Adrenal gland (tissue), 5 donors: ENCODE results near the gene MEGF11.

ENCODE experiments used
- POLR2A ChIP-seq, 2 donors: fragments of 450-650 bp; IDR thresholded peaks; one replicate each; pipeline ENCODE4 v1.6.1; 2017; ENCODE audit warnings: antibody characterized with exemption in 2 of 2, mild to moderate bottlenecking in 2 of 2, moderate library complexity in 1 of 2
- TF ChIP-seq, protein P1 (sequence below), 6 experiments: fragments of 450-650 bp in 4 of 6; fragments of 200-600 bp in 2 of 6; sonication (generic) in 1 of 6; IDR thresholded peaks; 1 replicate in 5 of 6; 2 replicates in 1 of 6; pipeline versions ENCODE4 v1.5.1 to v1.8.0; 2016 to 2021; ENCODE audit warnings: antibody characterized with exemption in 6 of 6, mild to moderate bottlenecking in 2 of 6, moderate library complexity in 1 of 6
- donor health status: DM: no; HTN: no; CAD: no.

DNA sequence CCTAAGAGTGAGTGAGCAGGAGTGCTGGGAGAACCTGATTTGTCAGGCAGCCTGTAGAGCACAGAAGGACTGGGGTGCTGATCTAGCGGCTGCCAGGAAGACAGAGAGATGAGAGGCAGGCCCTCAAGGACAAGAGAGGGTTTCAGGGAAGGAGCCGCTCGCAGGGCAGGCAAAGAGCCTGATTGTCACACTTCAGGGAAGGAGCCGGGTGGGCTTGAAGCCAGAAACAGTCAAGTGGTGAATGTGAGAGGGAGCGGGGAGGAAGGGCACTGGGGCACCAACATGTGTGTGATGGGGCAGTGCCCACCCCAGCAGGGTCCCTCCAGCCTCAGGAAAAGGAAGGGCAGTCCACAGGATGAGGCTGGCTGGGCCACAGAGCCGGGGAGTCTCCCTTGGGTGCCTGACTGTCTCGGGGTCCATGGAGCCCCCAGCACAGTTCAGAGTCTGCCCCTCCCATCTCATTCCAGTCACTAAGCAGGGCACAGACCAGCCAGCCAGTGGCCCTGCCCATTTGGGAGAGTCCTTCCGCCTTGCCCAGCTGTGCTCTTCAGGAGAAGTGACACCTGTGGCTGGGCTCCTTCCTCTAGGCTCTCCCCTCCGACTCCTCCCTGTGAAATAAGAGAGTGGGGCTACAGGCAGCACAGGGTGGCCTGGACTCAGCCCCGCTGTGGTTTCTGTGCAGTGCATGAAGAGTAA, 235.6 kb downstream of the MEGF11 start:
- TF ChIP-seq, protein P1, sequence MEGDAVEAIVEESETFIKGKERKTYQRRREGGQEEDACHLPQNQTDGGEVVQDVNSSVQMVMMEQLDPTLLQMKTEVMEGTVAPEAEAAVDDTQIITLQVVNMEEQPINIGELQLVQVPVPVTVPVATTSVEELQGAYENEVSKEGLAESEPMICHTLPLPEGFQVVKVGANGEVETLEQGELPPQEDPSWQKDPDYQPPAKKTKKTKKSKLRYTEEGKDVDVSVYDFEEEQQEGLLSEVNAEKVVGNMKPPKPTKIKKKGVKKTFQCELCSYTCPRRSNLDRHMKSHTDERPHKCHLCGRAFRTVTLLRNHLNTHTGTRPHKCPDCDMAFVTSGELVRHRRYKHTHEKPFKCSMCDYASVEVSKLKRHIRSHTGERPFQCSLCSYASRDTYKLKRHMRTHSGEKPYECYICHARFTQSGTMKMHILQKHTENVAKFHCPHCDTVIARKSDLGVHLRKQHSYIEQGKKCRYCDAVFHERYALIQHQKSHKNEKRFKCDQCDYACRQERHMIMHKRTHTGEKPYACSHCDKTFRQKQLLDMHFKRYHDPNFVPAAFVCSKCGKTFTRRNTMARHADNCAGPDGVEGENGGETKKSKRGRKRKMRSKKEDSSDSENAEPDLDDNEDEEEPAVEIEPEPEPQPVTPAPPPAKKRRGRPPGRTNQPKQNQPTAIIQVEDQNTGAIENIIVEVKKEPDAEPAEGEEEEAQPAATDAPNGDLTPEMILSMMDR (IDR thresholded peaks at IDR 0.05), result no peak
- no peak for TF ChIP-seq POLR2A (IDR thresholded peaks at IDR 0.05)
